ENCODE data around the gene GABBR1. TPM values are rescaled to one million over a fixed set of nuclear protein-coding genes. Genes with fewer than 3 reads are reported as not detected.

The GABBR1 gene
- total RNA-seq, 2 experiments from 2014 or later: 78.4 to 79.9 TPM

DNA sequence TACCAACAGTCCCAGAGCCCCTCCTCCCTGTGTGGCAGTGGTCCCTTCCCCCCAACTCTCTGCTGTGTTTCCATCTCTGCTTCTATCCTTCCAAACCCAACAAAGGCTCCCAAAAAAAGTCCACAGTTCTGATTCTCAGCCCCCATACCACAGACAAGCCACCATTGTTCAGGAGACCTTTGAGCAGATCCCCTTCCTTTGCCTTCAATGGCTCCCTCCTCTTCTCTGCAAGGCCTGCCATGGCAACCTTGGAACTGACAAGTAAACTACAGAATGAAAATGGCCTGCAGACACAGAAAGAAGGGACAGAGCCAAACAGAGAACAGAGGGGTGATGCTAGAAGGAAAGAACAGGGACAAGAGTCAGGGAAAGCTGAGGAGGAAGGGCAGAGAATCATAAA lies 24.9 kb downstream of the GABBR1 start:
- H3K4me3 Mint-ChIP-seq: no peak overlapping the region
- H3K9me3 Mint-ChIP-seq: no peaks in the 10 kb centered on the region
- H3K27me3 ChIP-seq (ENCODE audit: control insufficient read depth in 1 of 2, insufficient read depth in 2 of 2, low read length in 2 of 2): no peaks in the 10 kb centered on the region
- H3K36me3 Mint-ChIP-seq (ENCODE audit: low read depth): peaks cover 91% of the 10 kb centered on the region
- intact Hi-C loops (cut with DNase I, micrococcal nuclease): no loop called here
- H3K4me1 ChIP-seq (ENCODE audit: insufficient read depth, low read length): no peaks in the 10 kb centered on the region
- no peaks in the 10 kb centered on the region for H3K9me3 ChIP-seq (ENCODE audit: control insufficient read depth in 1 of 2, insufficient read depth in 1 of 2, low read length in 2 of 2)
- ChIA-PET CTCF (no interaction called here), POLR2A (no interaction called here)
- peaks cover 68% of the 10 kb centered on the region for H3K36me3 ChIP-seq (ENCODE audit: insufficient read depth, low read length)
- TF ChIP-seq, protein P1, sequence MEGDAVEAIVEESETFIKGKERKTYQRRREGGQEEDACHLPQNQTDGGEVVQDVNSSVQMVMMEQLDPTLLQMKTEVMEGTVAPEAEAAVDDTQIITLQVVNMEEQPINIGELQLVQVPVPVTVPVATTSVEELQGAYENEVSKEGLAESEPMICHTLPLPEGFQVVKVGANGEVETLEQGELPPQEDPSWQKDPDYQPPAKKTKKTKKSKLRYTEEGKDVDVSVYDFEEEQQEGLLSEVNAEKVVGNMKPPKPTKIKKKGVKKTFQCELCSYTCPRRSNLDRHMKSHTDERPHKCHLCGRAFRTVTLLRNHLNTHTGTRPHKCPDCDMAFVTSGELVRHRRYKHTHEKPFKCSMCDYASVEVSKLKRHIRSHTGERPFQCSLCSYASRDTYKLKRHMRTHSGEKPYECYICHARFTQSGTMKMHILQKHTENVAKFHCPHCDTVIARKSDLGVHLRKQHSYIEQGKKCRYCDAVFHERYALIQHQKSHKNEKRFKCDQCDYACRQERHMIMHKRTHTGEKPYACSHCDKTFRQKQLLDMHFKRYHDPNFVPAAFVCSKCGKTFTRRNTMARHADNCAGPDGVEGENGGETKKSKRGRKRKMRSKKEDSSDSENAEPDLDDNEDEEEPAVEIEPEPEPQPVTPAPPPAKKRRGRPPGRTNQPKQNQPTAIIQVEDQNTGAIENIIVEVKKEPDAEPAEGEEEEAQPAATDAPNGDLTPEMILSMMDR (IDR thresholded peaks at IDR 0.05): no peak
- no peaks in the 10 kb centered on the region for H3K4me1 Mint-ChIP-seq (ENCODE audit: low read depth)
- H3K27ac Mint-ChIP-seq: no peak overlapping the region
- DNase-seq (no peak), ATAC-seq (ENCODE audit: poor library complexity) (no peak)
- H3K27ac ChIP-seq (ENCODE audit: low read depth in 1 of 2, low read length in 2 of 2): no peak overlapping the region
- H3K27me3 Mint-ChIP-seq: no peaks in the 10 kb centered on the region
- H3K4me3 ChIP-seq (ENCODE audit: low read length): no peak overlapping the region

DNA sequence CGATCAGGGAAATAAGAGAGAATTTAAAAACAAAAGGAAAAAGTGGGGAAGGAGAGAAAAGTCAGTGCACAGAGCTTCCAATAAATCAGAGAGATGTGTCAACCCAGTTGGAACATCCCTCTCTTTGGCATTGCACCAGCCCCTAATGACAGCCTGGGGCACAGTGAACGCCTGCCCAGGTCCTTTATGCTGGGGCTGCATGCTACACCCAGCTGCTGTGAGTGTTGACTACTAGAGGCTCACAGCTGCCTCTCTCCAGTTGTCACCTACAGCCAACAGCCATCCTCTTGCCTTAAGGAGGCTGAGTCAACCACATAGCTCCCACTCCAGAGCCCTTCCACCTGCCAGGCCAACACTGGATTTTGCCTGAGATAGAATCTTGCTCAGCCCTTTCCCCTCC lies 29.1 kb downstream of the GABBR1 start:
- H3K4me1 ChIP-seq (ENCODE audit: insufficient read depth, low read length): no peaks in the 10 kb centered on the region
- no peaks in the 10 kb centered on the region for H3K9me3 ChIP-seq (ENCODE audit: control insufficient read depth in 1 of 2, insufficient read depth in 1 of 2, low read length in 2 of 2)
- CTCF ChIA-PET: no interaction called here
- H3K4me3 ChIP-seq (ENCODE audit: low read length): no peak overlapping the region
- H3K27me3 Mint-ChIP-seq: no peaks in the 10 kb centered on the region
- no peak overlapping the region for H3K27ac ChIP-seq (ENCODE audit: low read depth in 1 of 2, low read length in 2 of 2)
- intact Hi-C loops (cut with DNase I, micrococcal nuclease): no loop called here
- DNase-seq: no peak
- no peaks in the 10 kb centered on the region for H3K27me3 ChIP-seq (ENCODE audit: control insufficient read depth in 1 of 2, insufficient read depth in 2 of 2, low read length in 2 of 2)
- H3K36me3 Mint-ChIP-seq (ENCODE audit: low read depth): peaks cover 61% of the 10 kb centered on the region
- no peak overlapping the region for H3K4me3 Mint-ChIP-seq
- no peaks in the 10 kb centered on the region for H3K4me1 Mint-ChIP-seq (ENCODE audit: low read depth)
- H3K36me3 ChIP-seq (ENCODE audit: insufficient read depth, low read length): peaks cover 50% of the 10 kb centered on the region
- TF ChIP-seq, protein P1 (IDR thresholded peaks at IDR 0.05): no peak
- H3K9me3 Mint-ChIP-seq: no peaks in the 10 kb centered on the region
- H3K27ac Mint-ChIP-seq: no peak overlapping the region
- ATAC-seq (ENCODE audit: poor library complexity): no peak
- POLR2A ChIA-PET: no interaction called here

DNA sequence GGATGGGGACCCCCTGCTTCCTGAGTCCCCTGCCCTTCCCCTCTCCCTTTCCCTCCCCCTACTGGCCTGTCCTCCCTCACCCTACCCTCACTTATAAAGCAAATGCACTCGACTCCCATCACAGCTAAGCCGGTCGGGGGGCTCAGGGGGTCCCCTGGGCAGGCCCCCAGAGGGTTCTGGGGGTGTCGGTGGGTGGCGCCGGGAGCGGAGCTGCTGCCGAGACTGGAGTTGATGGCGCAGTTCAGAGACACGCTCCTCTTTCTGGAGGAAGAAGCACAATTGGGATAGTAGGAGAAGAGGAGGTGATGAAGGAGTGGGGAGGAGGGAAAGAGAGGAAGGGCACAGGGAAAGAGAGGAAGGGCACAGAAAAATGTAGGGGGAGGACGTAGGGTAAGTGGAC lies 29.5 kb downstream of the GABBR1 start:
- Histone ChIP-seq H3K4me1 (ENCODE audit: insufficient read depth, low read length) (no peaks in the 10 kb centered on the region), H3K36me3 (ENCODE audit: insufficient read depth, low read length) (peaks cover 46% of the 10 kb centered on the region), H3K4me3 (ENCODE audit: low read length) (no peak overlapping the region), H3K27ac (ENCODE audit: low read depth in 1 of 2, low read length in 2 of 2) (no peak overlapping the region), H3K27me3 (ENCODE audit: control insufficient read depth in 1 of 2, insufficient read depth in 2 of 2, low read length in 2 of 2) (no peaks in the 10 kb centered on the region), H3K9me3 (ENCODE audit: control insufficient read depth in 1 of 2, insufficient read depth in 1 of 2, low read length in 2 of 2) (no peaks in the 10 kb centered on the region)
- H3K4me1 Mint-ChIP-seq (ENCODE audit: low read depth): no peaks in the 10 kb centered on the region
- peaks cover 57% of the 10 kb centered on the region for H3K36me3 Mint-ChIP-seq (ENCODE audit: low read depth)
- ATAC-seq (ENCODE audit: poor library complexity): no peak
- POLR2A ChIA-PET: no interaction called here
- intact Hi-C loops (cut with DNase I, micrococcal nuclease): no loop called here
- TF ChIP-seq, protein P1 (IDR thresholded peaks at IDR 0.05): no peak
- H3K27me3 Mint-ChIP-seq: no peaks in the 10 kb centered on the region
- H3K9me3 Mint-ChIP-seq: no peaks in the 10 kb centered on the region
- CTCF ChIA-PET: no interaction called here
- DNase-seq: no peak
- no peak overlapping the region for H3K27ac Mint-ChIP-seq
- H3K4me3 Mint-ChIP-seq: no peak overlapping the region
